Measurements from ENCODE around the gene POU2F1. TPM values are rescaled to one million over a fixed set of nuclear protein-coding genes. Genes with fewer than 3 reads are reported as not detected.
A peak's percentile ranks its signal among the peaks of the same experiment; 100 is the strongest.

The POU2F1 gene
- total and polyA plus RNA-seq, 8 donors = 1.4 to 7.3 (median 5.8) TPM

GRCh38 chr1:167216809-167217208 lies 3.9 kb upstream of the POU2F1 start:
- H3K9me3 ChIP-seq = no peaks in the 10 kb centered on the region
- intact Hi-C loops (cut with DNase I) = no loop called here
- no peaks in the 10 kb centered on the region for H3K27me3 ChIP-seq
- FAIRE-seq (no peak), ATAC-seq (no peak), DNase-seq (no peak)
- H3K4me3 ChIP-seq = no peak overlapping the region
- H3K27ac ChIP-seq = no peak overlapping the region
- H3K36me3 ChIP-seq = no peaks in the 10 kb centered on the region
- peaks cover 0 to 4% (median 0%) of the 10 kb centered on the region in 3 donors for H3K4me1 ChIP-seq
- TF ChIP-seq CTCF (IDR thresholded peaks at IDR 0.05) = no peak

- Histone ChIP-seq H3K4me3 (peak overlapping the region in 3 of 4 donors; percentile 62 to 93 (median 72)), H3K36me3 (no peaks in the 10 kb centered on the region), H3K27me3 (no peaks in the 10 kb centered on the region), H3K4me1 (peaks cover 13 to 21% (median 17%) of the 10 kb centered on the region in 3 donors), H3K9me3 (no peaks in the 10 kb centered on the region), H3K27ac (peak overlapping the region in 1 of 4 donors; percentile 76)
- no peak for TF ChIP-seq CTCF (IDR thresholded peaks at IDR 0.05)
- ATAC-seq (no peak), DNase-seq (no peak), FAIRE-seq (no peak)
- WGBS, 2 donors = 24 to 27% methylated on average over 5 of the region's 5 CpGs
- intact Hi-C loops (cut with DNase I) = no loop called here
Measured at GRCh38 chr1:167219194-167219593, 1.5 kb upstream of the POU2F1 start.

- intact Hi-C loops (cut with DNase I) = no loop called here
- Histone ChIP-seq H3K27ac (peak overlapping the region; percentile 74 to 92 (median 80)), H3K27me3 (no peaks in the 10 kb centered on the region), H3K4me3 (peak overlapping the region; percentile 62 to 93 (median 73)), H3K36me3 (no peaks in the 10 kb centered on the region), H3K4me1 (peaks cover 13 to 21% (median 17%) of the 10 kb centered on the region in 3 donors), H3K9me3 (no peaks in the 10 kb centered on the region)
- peak; percentile 85 to 93 (median 86) for DNase-seq
- 0 to 1% methylated on average over 55 of the region's 55 CpGs for WGBS, 2 donors
- no peak for FAIRE-seq
- no peak for TF ChIP-seq CTCF (IDR thresholded peaks at IDR 0.05)
- peak; percentile 57 to 75 (median 67) for ATAC-seq
Measured at GRCh38 chr1:167219646-167220536, 795 bp upstream of the POU2F1 start.

- no peaks in the 10 kb centered on the region for H3K27me3 ChIP-seq
- peaks cover 13 to 21% (median 17%) of the 10 kb centered on the region in 3 donors for H3K4me1 ChIP-seq
- peak overlapping the region; percentile 66 to 81 (median 74) for H3K4me3 ChIP-seq
- 1 to 2% methylated on average over 11 to 76 of the region's 76 CpGs for WGBS, 2 donors
- H3K9me3 ChIP-seq = no peaks in the 10 kb centered on the region
- no peaks in the 10 kb centered on the region for H3K36me3 ChIP-seq
- peak overlapping the region; percentile 87 to 98 (median 94) for H3K27ac ChIP-seq
- no peak for TF ChIP-seq CTCF (IDR thresholded peaks at IDR 0.05)
- DNase-seq (peak in 4 of 6 donors; percentile 23 to 83 (median 78)), FAIRE-seq (no peak), ATAC-seq (peak; percentile 11 to 35 (median 16))
- intact Hi-C loops (cut with DNase I) = no loop called here
Measured at GRCh38 chr1:167221126-167221737, 546 bp downstream of the POU2F1 start.

All from pancreas (tissue), 10 donors.